Uterus (tissue), 2 donors: ENCODE measurements around the gene MESP2.

ENCODE experiments used
- POLR2A ChIP-seq, 2 donors: fragments of 450-650 bp; IDR thresholded peaks; one replicate each; pipeline ENCODE4 v1.6.1; 2016; ENCODE audit warnings: antibody characterized with exemption in 2 of 2, mild to moderate bottlenecking in 1 of 2, moderate library complexity in 1 of 2
- TF ChIP-seq, protein P1 (sequence below), 4 experiments: fragments of 200-600 bp in 2 of 4; fragments of 450-650 bp in 2 of 4; sonication (generic) in 2 of 4; IDR thresholded peaks; one replicate each; pipeline ENCODE4 v1.5.1; 2016 to 2019; ENCODE audit warnings: antibody characterized with exemption in 4 of 4, mild to moderate bottlenecking in 2 of 4, moderate library complexity in 1 of 4

DNA sequence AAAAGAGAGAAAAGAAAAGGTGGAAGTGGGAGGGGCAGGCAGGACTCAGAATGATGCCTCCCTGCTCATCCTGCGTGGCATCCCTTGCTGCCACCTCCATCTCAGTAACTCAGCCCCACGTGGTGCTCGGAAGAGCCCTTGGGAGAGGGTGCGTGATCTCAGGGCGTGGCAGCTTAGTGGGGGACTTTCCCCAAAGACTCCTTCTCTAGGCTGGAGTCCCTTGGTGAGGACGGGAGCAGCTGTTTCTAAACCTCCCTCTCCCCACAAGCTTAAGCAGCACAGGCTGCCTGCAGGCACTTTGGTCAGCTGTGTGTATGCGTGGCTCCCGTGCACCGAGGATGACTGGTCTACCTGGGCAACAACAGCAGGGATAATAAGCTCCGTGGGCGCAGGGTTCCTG lies 45.9 kb downstream of the MESP2 start:
- TF ChIP-seq, protein P1, sequence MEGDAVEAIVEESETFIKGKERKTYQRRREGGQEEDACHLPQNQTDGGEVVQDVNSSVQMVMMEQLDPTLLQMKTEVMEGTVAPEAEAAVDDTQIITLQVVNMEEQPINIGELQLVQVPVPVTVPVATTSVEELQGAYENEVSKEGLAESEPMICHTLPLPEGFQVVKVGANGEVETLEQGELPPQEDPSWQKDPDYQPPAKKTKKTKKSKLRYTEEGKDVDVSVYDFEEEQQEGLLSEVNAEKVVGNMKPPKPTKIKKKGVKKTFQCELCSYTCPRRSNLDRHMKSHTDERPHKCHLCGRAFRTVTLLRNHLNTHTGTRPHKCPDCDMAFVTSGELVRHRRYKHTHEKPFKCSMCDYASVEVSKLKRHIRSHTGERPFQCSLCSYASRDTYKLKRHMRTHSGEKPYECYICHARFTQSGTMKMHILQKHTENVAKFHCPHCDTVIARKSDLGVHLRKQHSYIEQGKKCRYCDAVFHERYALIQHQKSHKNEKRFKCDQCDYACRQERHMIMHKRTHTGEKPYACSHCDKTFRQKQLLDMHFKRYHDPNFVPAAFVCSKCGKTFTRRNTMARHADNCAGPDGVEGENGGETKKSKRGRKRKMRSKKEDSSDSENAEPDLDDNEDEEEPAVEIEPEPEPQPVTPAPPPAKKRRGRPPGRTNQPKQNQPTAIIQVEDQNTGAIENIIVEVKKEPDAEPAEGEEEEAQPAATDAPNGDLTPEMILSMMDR (IDR thresholded peaks at IDR 0.05) = no peak
- TF ChIP-seq POLR2A (IDR thresholded peaks at IDR 0.05) = no peak
